Measurements from ENCODE around the gene STIM2.

The STIM2 gene

GRCh38 chr4:26996745-26997144, 136.1 kb downstream of the STIM2 start:
- no peak for DNase-seq (ENCODE audit: low read depth, low spot score)
- H3K9me3 ChIP-seq (ENCODE audit: control insufficient read depth, insufficient read depth, low read length): no peaks in the 10 kb centered on the region
- no peaks in the 10 kb centered on the region for H3K27me3 ChIP-seq (ENCODE audit: control insufficient read depth, insufficient read depth, low read length)

GRCh38 chr4:26999689-27000088, 139.0 kb downstream of the STIM2 start:
- Histone ChIP-seq H3K27me3 (ENCODE audit: control insufficient read depth, insufficient read depth, low read length) (no peaks in the 10 kb centered on the region), H3K4me1 (ENCODE audit: control insufficient read depth, insufficient read depth, low read length) (no peaks in the 10 kb centered on the region), H3K27ac (ENCODE audit: low read length) (no peak overlapping the region), H3K36me3 (ENCODE audit: control insufficient read depth, insufficient read depth, low read length) (no peaks in the 10 kb centered on the region), H3K4me3 (ENCODE audit: low read length) (no peak overlapping the region), H3K9me3 (ENCODE audit: control insufficient read depth, insufficient read depth, low read length) (no peaks in the 10 kb centered on the region)
- DNase-seq (ENCODE audit: low read depth, low spot score): no peak

More at GRCh38 chr4:26996745-26997144, 136.1 kb downstream of the STIM2 start:
- Histone ChIP-seq H3K36me3 (ENCODE audit: control insufficient read depth, insufficient read depth, low read length) (no peaks in the 10 kb centered on the region), H3K4me3 (ENCODE audit: low read length) (no peak overlapping the region), H3K4me1 (ENCODE audit: control insufficient read depth, insufficient read depth, low read length) (no peaks in the 10 kb centered on the region), H3K27ac (ENCODE audit: low read length) (no peak overlapping the region)

- Histone ChIP-seq H3K9me3 (ENCODE audit: control insufficient read depth, insufficient read depth, low read length) (no peaks in the 10 kb centered on the region), H3K4me1 (ENCODE audit: control insufficient read depth, insufficient read depth, low read length) (no peaks in the 10 kb centered on the region), H3K27ac (ENCODE audit: low read length) (no peak overlapping the region), H3K27me3 (ENCODE audit: control insufficient read depth, insufficient read depth, low read length) (no peaks in the 10 kb centered on the region), H3K4me3 (ENCODE audit: low read length) (no peak overlapping the region), H3K36me3 (ENCODE audit: control insufficient read depth, insufficient read depth, low read length) (no peaks in the 10 kb centered on the region)
- WGBS (ENCODE audit: insufficient coverage, insufficient read length): no CpG with 5 or more reads among the region's 2 CpGs
- DNase-seq (ENCODE audit: low read depth, low spot score): no peak
Measured at GRCh38 chr4:27000122-27000521, 139.5 kb downstream of the STIM2 start.

- Histone ChIP-seq H3K9me3 (ENCODE audit: control insufficient read depth, insufficient read depth, low read length) (no peaks in the 10 kb centered on the region), H3K27me3 (ENCODE audit: control insufficient read depth, insufficient read depth, low read length) (no peaks in the 10 kb centered on the region), H3K27ac (ENCODE audit: low read length) (no peak overlapping the region), H3K36me3 (ENCODE audit: control insufficient read depth, insufficient read depth, low read length) (no peaks in the 10 kb centered on the region), H3K4me1 (ENCODE audit: control insufficient read depth, insufficient read depth, low read length) (no peaks in the 10 kb centered on the region), H3K4me3 (ENCODE audit: low read length) (no peak overlapping the region)
- no peak for DNase-seq (ENCODE audit: low read depth, low spot score)
- WGBS (ENCODE audit: insufficient coverage, insufficient read length): no CpG with 5 or more reads among the region's 1 CpG
Measured at GRCh38 chr4:27000820-27001219, 140.2 kb downstream of the STIM2 start.

GRCh38 chr4:27001398-27002164, 140.9 kb downstream of the STIM2 start:
- Histone ChIP-seq H3K9me3 (ENCODE audit: control insufficient read depth, insufficient read depth, low read length) (no peaks in the 10 kb centered on the region), H3K4me3 (ENCODE audit: low read length) (no peak overlapping the region), H3K27me3 (ENCODE audit: control insufficient read depth, insufficient read depth, low read length) (no peaks in the 10 kb centered on the region), H3K4me1 (ENCODE audit: control insufficient read depth, insufficient read depth, low read length) (no peaks in the 10 kb centered on the region), H3K36me3 (ENCODE audit: control insufficient read depth, insufficient read depth, low read length) (no peaks in the 10 kb centered on the region), H3K27ac (ENCODE audit: low read length) (no peak overlapping the region)
- no CpG with 5 or more reads among the region's 4 CpGs for WGBS (ENCODE audit: insufficient coverage, insufficient read length)
- DNase-seq (ENCODE audit: low read depth, low spot score): no peak

GRCh38 chr4:27003642-27004113, 143.0 kb downstream of the STIM2 start:
- Histone ChIP-seq H3K9me3 (ENCODE audit: control insufficient read depth, insufficient read depth, low read length) (no peaks in the 10 kb centered on the region), H3K4me3 (ENCODE audit: low read length) (no peak overlapping the region), H3K27ac (ENCODE audit: low read length) (no peak overlapping the region), H3K27me3 (ENCODE audit: control insufficient read depth, insufficient read depth, low read length) (no peaks in the 10 kb centered on the region), H3K4me1 (ENCODE audit: control insufficient read depth, insufficient read depth, low read length) (no peaks in the 10 kb centered on the region), H3K36me3 (ENCODE audit: control insufficient read depth, insufficient read depth, low read length) (no peaks in the 10 kb centered on the region)
- no CpG with 5 or more reads among the region's 5 CpGs for WGBS (ENCODE audit: insufficient coverage, insufficient read length)
- DNase-seq (ENCODE audit: low read depth, low spot score): no peak

- no peaks in the 10 kb centered on the region for H3K27me3 ChIP-seq (ENCODE audit: control insufficient read depth, insufficient read depth, low read length)
- no peaks in the 10 kb centered on the region for H3K4me1 ChIP-seq (ENCODE audit: control insufficient read depth, insufficient read depth, low read length)
- H3K9me3 ChIP-seq (ENCODE audit: control insufficient read depth, insufficient read depth, low read length): no peaks in the 10 kb centered on the region
- H3K4me3 ChIP-seq (ENCODE audit: low read length): no peak overlapping the region
- no peak for DNase-seq (ENCODE audit: low read depth, low spot score)
- no peaks in the 10 kb centered on the region for H3K36me3 ChIP-seq (ENCODE audit: control insufficient read depth, insufficient read depth, low read length)
- H3K27ac ChIP-seq (ENCODE audit: low read length): no peak overlapping the region
Measured at GRCh38 chr4:27005501-27005900, 144.9 kb downstream of the STIM2 start.

- Histone ChIP-seq H3K27ac (ENCODE audit: low read length) (no peak overlapping the region), H3K4me3 (ENCODE audit: low read length) (no peak overlapping the region), H3K27me3 (ENCODE audit: control insufficient read depth, insufficient read depth, low read length) (no peaks in the 10 kb centered on the region), H3K9me3 (ENCODE audit: control insufficient read depth, insufficient read depth, low read length) (no peaks in the 10 kb centered on the region), H3K36me3 (ENCODE audit: control insufficient read depth, insufficient read depth, low read length) (no peaks in the 10 kb centered on the region), H3K4me1 (ENCODE audit: control insufficient read depth, insufficient read depth, low read length) (no peaks in the 10 kb centered on the region)
- DNase-seq (ENCODE audit: low read depth, low spot score): no peak
- WGBS (ENCODE audit: insufficient coverage, insufficient read length): no CpG with 5 or more reads among the region's 10 CpGs
Measured at GRCh38 chr4:27005905-27006590, 145.4 kb downstream of the STIM2 start.

GRCh38 chr4:27006646-27007045, 146.0 kb downstream of the STIM2 start:
- H3K27me3 ChIP-seq (ENCODE audit: control insufficient read depth, insufficient read depth, low read length): no peaks in the 10 kb centered on the region
- H3K36me3 ChIP-seq (ENCODE audit: control insufficient read depth, insufficient read depth, low read length): no peaks in the 10 kb centered on the region
- whole genome bisulfite sequencing (ENCODE audit: insufficient coverage, insufficient read length): no CpG with 5 or more reads among the region's 2 CpGs
- H3K4me1 ChIP-seq (ENCODE audit: control insufficient read depth, insufficient read depth, low read length): no peaks in the 10 kb centered on the region
- H3K9me3 ChIP-seq (ENCODE audit: control insufficient read depth, insufficient read depth, low read length): no peaks in the 10 kb centered on the region
- no peak for DNase-seq (ENCODE audit: low read depth, low spot score)
- H3K27ac ChIP-seq (ENCODE audit: low read length): no peak overlapping the region
- H3K4me3 ChIP-seq (ENCODE audit: low read length): no peak overlapping the region

GRCh38 chr4:27007507-27007906, 146.9 kb downstream of the STIM2 start:
- DNase-seq (ENCODE audit: low read depth, low spot score): no peak
- Histone ChIP-seq H3K9me3 (ENCODE audit: control insufficient read depth, insufficient read depth, low read length) (no peaks in the 10 kb centered on the region), H3K27me3 (ENCODE audit: control insufficient read depth, insufficient read depth, low read length) (no peaks in the 10 kb centered on the region), H3K4me1 (ENCODE audit: control insufficient read depth, insufficient read depth, low read length) (no peaks in the 10 kb centered on the region), H3K36me3 (ENCODE audit: control insufficient read depth, insufficient read depth, low read length) (no peaks in the 10 kb centered on the region), H3K27ac (ENCODE audit: low read length) (no peak overlapping the region), H3K4me3 (ENCODE audit: low read length) (no peak overlapping the region)
- no CpG with 5 or more reads among the region's 3 CpGs for WGBS (ENCODE audit: insufficient coverage, insufficient read length)

- H3K27me3 ChIP-seq (ENCODE audit: control insufficient read depth, insufficient read depth, low read length): no peaks in the 10 kb centered on the region
- no peak overlapping the region for H3K4me3 ChIP-seq (ENCODE audit: low read length)
- no peak for DNase-seq (ENCODE audit: low read depth, low spot score)
- H3K36me3 ChIP-seq (ENCODE audit: control insufficient read depth, insufficient read depth, low read length): no peaks in the 10 kb centered on the region
- H3K9me3 ChIP-seq (ENCODE audit: control insufficient read depth, insufficient read depth, low read length): no peaks in the 10 kb centered on the region
- no peaks in the 10 kb centered on the region for H3K4me1 ChIP-seq (ENCODE audit: control insufficient read depth, insufficient read depth, low read length)
- H3K27ac ChIP-seq (ENCODE audit: low read length): no peak overlapping the region
- WGBS (ENCODE audit: insufficient coverage, insufficient read length): no CpG with 5 or more reads among the region's 4 CpGs
Measured at GRCh38 chr4:27008679-27009078, 148.0 kb downstream of the STIM2 start.

Measured in iPS DF 6.9 (cell line).